ENCODE measurements around the gene LPP. TPM values are rescaled to one million over a fixed set of nuclear protein-coding genes. Genes with fewer than 3 reads are reported as not detected.

The LPP gene
- total and polyA plus RNA-seq, 8 donors, result 4.9 to 84.4 (median 45.9) TPM

DNA sequence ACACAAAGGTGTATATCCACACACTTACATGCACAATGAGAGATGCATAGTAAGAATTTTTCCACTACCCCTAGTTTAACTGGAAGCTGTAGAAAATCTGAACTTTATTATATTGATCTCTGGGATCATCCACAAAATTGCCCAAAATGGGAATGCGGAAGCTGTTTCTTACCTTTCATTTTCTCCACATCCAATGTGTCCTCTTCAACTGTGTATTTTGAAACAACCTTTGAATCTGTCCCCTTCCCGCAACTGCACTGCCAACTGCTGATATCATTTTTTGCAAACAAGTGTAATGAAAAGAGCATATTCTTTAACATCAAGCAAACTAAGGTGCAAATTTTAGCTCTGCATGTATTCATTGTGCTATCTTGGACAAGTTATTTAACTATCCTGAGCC, 590.2 kb downstream of the LPP start:
- ATAC-seq, result no peak
- 94 to 96% methylated on average over 2 of the region's 2 CpGs for WGBS, 2 donors
- Histone ChIP-seq H3K4me3 (no peak overlapping the region), H3K27ac (no peak overlapping the region), H3K9me3 (no peaks in the 10 kb centered on the region), H3K36me3 (no peaks in the 10 kb centered on the region), H3K27me3 (no peaks in the 10 kb centered on the region), H3K4me1 (peaks cover 0 to 5% (median 4%) of the 10 kb centered on the region in 3 donors)
- intact Hi-C loops (cut with DNase I), result no loop called here
- no peak for TF ChIP-seq CTCF (IDR thresholded peaks at IDR 0.05)
- FAIRE-seq, result no peak
- no peak for DNase-seq

GRCh38 chr3:188745031-188745430, 591.1 kb downstream of the LPP start:
- TF ChIP-seq CTCF (IDR thresholded peaks at IDR 0.05), result no peak
- DNase-seq, result no peak
- no peaks in the 10 kb centered on the region for H3K36me3 ChIP-seq
- peaks cover 0 to 5% (median 4%) of the 10 kb centered on the region in 3 donors for H3K4me1 ChIP-seq
- no peak overlapping the region for H3K4me3 ChIP-seq
- no peaks in the 10 kb centered on the region for H3K27me3 ChIP-seq
- no peak overlapping the region for H3K27ac ChIP-seq
- ATAC-seq, result no peak
- intact Hi-C loops (cut with DNase I), result no loop called here
- no peaks in the 10 kb centered on the region for H3K9me3 ChIP-seq
- no peak for FAIRE-seq

GRCh38 chr3:188746291-188746783, 592.4 kb downstream of the LPP start:
- no peaks in the 10 kb centered on the region for H3K36me3 ChIP-seq
- no peak for FAIRE-seq
- 23 to 26% methylated on average over 3 of the region's 3 CpGs for WGBS, 2 donors
- no peak for TF ChIP-seq CTCF (IDR thresholded peaks at IDR 0.05)
- intact Hi-C loops (cut with DNase I), result no loop called here
- no peaks in the 10 kb centered on the region for H3K27me3 ChIP-seq
- H3K4me1 ChIP-seq, result peaks cover 6 to 10% (median 8%) of the 10 kb centered on the region in 3 donors
- peak in 2 of 4 donors; percentile 18 to 56 for ATAC-seq
- no peak overlapping the region for H3K4me3 ChIP-seq
- H3K9me3 ChIP-seq, result no peaks in the 10 kb centered on the region
- DNase-seq, result no peak
- no peak overlapping the region for H3K27ac ChIP-seq

GRCh38 chr3:188747489-188747888, 593.5 kb downstream of the LPP start:
- no peak for TF ChIP-seq CTCF (IDR thresholded peaks at IDR 0.05)
- Histone ChIP-seq H3K36me3 (no peaks in the 10 kb centered on the region), H3K27ac (no peak overlapping the region), H3K9me3 (no peaks in the 10 kb centered on the region), H3K4me3 (no peak overlapping the region), H3K4me1 (peaks cover 7 to 13% (median 9%) of the 10 kb centered on the region in 3 donors), H3K27me3 (no peaks in the 10 kb centered on the region)
- no peak for DNase-seq
- intact Hi-C loops (cut with DNase I), result no loop called here
- no peak for FAIRE-seq
- WGBS, 2 donors, result 78 to 95% methylated on average over 3 of the region's 3 CpGs
- ATAC-seq, result no peak

DNA sequence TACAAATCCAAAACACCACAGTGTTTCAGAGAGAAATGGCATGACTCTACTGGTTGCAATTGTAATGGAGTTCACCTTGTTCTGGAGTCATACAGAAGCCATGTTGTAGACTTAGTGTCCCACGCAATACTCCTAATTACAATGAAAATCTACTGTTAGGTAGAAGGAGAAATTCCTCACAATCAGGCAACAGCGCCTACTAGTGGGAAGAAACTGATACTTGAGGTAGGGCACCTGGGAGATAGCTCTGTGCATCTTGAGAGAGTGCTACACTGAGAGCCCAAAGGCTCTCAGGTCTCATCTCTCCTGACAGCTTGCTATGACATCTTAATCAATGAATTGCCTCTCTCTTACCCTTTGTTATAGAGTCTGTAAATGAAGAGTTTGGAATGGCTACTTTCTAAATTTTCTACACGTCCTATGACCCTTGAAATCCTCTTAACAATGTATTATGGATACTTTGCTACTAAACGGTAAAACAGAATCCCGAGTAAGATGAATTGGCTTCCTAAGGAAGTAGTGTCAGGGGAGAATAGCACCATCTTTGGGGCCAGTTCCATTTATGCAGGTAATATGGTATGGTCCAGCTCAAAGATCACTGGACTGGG, 595.2 kb downstream of the LPP start:
- H3K27ac ChIP-seq, result no peak overlapping the region
- TF ChIP-seq CTCF (IDR thresholded peaks at IDR 0.05), result peak in 3 of 4 donors; percentile 37 to 48 (median 40)
- H3K9me3 ChIP-seq, result no peaks in the 10 kb centered on the region
- H3K27me3 ChIP-seq, result no peaks in the 10 kb centered on the region
- H3K36me3 ChIP-seq, result no peaks in the 10 kb centered on the region
- intact Hi-C loops (cut with DNase I), result no loop called here
- FAIRE-seq (no peak), ATAC-seq (peak in 2 of 4 donors; percentile 56 to 69), DNase-seq (peak in 2 of 6 donors; percentile 17 to 27)
- 77 to 84% methylated on average over 5 of the region's 5 CpGs for WGBS, 2 donors
- peaks cover 7 to 13% (median 9%) of the 10 kb centered on the region in 3 donors for H3K4me1 ChIP-seq
- H3K4me3 ChIP-seq, result no peak overlapping the region
